Panc1 (cell line): ENCODE results near the gene CTDSP2.

Source experiments
- SIN3A ChIP-seq: IDR thresholded peaks from 2 replicates; pipeline ENCODE4 v1.6.1; 2012; ENCODE audit warnings: low read depth, mild to moderate bottlenecking, low read length, moderate library complexity, borderline replicate concordance; ENCODE audit not compliant: insufficient read depth
- TF ChIP-seq, protein P1 (sequence below): fragments of 450-650 bp; IDR thresholded peaks from 2 replicates; pipeline ENCODE4 v1.5.1; 2017; ENCODE audit warnings: mild to moderate bottlenecking
- TF ChIP-seq, protein P2 (sequence below), 2 experiments: IDR thresholded peaks; 2 replicates each; pipeline ENCODE4 v1.6.1; 2011 to 2012; ENCODE audit warnings: low read depth in 2 of 2, control low read depth in 1 of 2, low read length in 1 of 2, mild to moderate bottlenecking in 1 of 2, moderate library complexity in 1 of 2; ENCODE audit not compliant: insufficient read depth in 1 of 2

DNA sequence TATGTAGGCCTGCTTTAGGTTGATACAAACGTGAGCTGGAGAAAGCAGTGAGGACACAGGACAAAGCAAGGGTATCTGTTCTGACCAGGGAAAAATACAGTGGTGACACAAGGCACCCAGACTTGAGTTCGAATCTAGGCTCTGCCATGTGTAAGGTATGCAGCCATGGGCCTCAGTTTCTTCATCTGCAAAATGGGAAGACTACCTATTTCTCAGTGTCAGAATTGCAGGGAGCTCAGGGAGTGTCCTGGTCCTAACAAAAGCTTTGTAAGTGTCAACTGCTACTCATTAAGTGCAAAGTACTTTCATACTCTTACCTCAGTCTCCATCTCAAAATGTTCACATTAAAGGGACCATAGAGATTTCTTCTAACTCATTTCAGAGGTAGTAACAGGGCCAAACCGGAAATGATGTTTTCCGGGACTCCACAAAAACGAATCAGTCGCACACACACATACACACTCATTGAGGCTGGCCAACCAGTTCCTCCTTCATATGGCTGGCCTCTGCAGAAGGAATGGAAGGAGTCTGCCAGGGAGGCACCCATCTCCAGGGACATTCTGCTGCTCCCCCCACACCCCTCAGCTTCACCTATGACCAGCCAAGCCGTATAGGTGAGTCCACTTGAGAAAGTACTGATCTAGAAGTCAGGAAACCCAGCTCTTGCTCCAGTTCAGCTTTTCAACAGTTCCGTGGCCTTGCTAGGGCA lies 7.8 kb downstream of the CTDSP2 start:
- TF ChIP-seq, protein P1, sequence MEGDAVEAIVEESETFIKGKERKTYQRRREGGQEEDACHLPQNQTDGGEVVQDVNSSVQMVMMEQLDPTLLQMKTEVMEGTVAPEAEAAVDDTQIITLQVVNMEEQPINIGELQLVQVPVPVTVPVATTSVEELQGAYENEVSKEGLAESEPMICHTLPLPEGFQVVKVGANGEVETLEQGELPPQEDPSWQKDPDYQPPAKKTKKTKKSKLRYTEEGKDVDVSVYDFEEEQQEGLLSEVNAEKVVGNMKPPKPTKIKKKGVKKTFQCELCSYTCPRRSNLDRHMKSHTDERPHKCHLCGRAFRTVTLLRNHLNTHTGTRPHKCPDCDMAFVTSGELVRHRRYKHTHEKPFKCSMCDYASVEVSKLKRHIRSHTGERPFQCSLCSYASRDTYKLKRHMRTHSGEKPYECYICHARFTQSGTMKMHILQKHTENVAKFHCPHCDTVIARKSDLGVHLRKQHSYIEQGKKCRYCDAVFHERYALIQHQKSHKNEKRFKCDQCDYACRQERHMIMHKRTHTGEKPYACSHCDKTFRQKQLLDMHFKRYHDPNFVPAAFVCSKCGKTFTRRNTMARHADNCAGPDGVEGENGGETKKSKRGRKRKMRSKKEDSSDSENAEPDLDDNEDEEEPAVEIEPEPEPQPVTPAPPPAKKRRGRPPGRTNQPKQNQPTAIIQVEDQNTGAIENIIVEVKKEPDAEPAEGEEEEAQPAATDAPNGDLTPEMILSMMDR, result no peak
- no peak for TF ChIP-seq SIN3A
- TF ChIP-seq, protein P2, sequence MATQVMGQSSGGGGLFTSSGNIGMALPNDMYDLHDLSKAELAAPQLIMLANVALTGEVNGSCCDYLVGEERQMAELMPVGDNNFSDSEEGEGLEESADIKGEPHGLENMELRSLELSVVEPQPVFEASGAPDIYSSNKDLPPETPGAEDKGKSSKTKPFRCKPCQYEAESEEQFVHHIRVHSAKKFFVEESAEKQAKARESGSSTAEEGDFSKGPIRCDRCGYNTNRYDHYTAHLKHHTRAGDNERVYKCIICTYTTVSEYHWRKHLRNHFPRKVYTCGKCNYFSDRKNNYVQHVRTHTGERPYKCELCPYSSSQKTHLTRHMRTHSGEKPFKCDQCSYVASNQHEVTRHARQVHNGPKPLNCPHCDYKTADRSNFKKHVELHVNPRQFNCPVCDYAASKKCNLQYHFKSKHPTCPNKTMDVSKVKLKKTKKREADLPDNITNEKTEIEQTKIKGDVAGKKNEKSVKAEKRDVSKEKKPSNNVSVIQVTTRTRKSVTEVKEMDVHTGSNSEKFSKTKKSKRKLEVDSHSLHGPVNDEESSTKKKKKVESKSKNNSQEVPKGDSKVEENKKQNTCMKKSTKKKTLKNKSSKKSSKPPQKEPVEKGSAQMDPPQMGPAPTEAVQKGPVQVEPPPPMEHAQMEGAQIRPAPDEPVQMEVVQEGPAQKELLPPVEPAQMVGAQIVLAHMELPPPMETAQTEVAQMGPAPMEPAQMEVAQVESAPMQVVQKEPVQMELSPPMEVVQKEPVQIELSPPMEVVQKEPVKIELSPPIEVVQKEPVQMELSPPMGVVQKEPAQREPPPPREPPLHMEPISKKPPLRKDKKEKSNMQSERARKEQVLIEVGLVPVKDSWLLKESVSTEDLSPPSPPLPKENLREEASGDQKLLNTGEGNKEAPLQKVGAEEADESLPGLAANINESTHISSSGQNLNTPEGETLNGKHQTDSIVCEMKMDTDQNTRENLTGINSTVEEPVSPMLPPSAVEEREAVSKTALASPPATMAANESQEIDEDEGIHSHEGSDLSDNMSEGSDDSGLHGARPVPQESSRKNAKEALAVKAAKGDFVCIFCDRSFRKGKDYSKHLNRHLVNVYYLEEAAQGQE (IDR thresholded peaks at IDR 0.05; ENCODE audit: insufficient read depth in 1 of 2, low read depth in 2 of 2, low read length in 1 of 2), result no peak
